GM12878 (cell line): ENCODE results near the gene NFKBIZ. TPM values are rescaled to one million over a fixed set of nuclear protein-coding genes. Genes with fewer than 3 reads are reported as not detected.

ENCODE experiments used
- ATAC-seq: fragments of 200-7000 bp; cut with Tn5 transposase; 3 replicates; pipeline ENCODE4 v1.9.1; 2020; ENCODE audit warnings: mild to moderate bottlenecking, moderate library complexity
- BruUV-seq: library from RNA; stranded (reverse); fragments of 400-500 nt; replicated peaks from 2 replicates; lab custom pipeline; 2021; lab: Mats Ljungman, UMichigan
- CTCF ChIA-PET: fragments of 300-600 bp; sonication (Branson Sonifier 250); formaldehyde crosslinking; extraction: SDS; loops from one replicate; lab custom pipeline; 2021; ENCODE audit warnings: inconsistent platforms; lab: Yijun Ruan, JAX
- POLR2A ChIA-PET: fragments of 350-600 bp; formaldehyde crosslinking; extraction: SDS; loops from one replicate; lab custom pipeline; 2021; ENCODE audit warnings: inconsistent platforms; lab: Charles Lee
- RAD21 ChIA-PET: fragments of 300-600 bp; sonication (Branson Sonifier 250); formaldehyde crosslinking; loops from one replicate; lab custom pipeline; 2023; ENCODE audit warnings: antibody characterized with exemption; ENCODE audit not compliant: unreplicated experiment; lab: Charles Lee
- SMC1A ChIA-PET: fragments of 300-600 bp; sonication (Branson Sonifier 250); formaldehyde crosslinking; loops from one replicate; lab custom pipeline; 2023; ENCODE audit not compliant: unreplicated experiment, uncharacterized antibody; lab: Charles Lee
- DNase-seq: peaks from one replicate; pipeline ENCODE4 v3.0.0-alpha.2; 2011; ENCODE audit warnings: low read depth, low spot score
- FAIRE-seq: peaks from 3 replicates; lab custom pipeline; 2011; peaks lifted over from hg19 to GRCh38; lab: Jason Lieb, UNC
- H2AFZ ChIP-seq: 2 replicates; pipeline ENCODE4 v1.6.0; 2011; ENCODE audit warnings: low read depth, low read length, control low read depth; ENCODE audit not compliant: control insufficient read depth
- H3K27ac ChIP-seq: 2 replicates; pipeline ENCODE4 v1.5.1; 2011; ENCODE audit warnings: control low read depth; ENCODE audit not compliant: control insufficient read depth, insufficient read depth
- H3K27me3 ChIP-seq, 2 experiments: replicated peaks in 1 of 2; 2 replicates each; pipeline versions ENCODE4 v1.6.0 to v1.6.1; 2011; ENCODE audit warnings: low read length in 1 of 2; ENCODE audit not compliant: control insufficient read depth in 2 of 2, insufficient read depth in 2 of 2
- H3K36me3 ChIP-seq, 2 experiments: 2 replicates each; pipeline ENCODE4 v1.5.1; 2011; ENCODE audit warnings: low read length in 1 of 2; ENCODE audit not compliant: control insufficient read depth in 2 of 2, insufficient read depth in 2 of 2
- H3K4me1 ChIP-seq: 2 replicates; pipeline ENCODE4 v1.6.1; 2011; ENCODE audit warnings: mild to moderate bottlenecking, low read length, moderate library complexity, mixed read lengths; ENCODE audit not compliant: control insufficient read depth, insufficient read depth
- H3K4me2 ChIP-seq: 2 replicates; pipeline ENCODE4 v1.6.0; 2011; ENCODE audit warnings: control low read depth; ENCODE audit not compliant: control insufficient read depth, insufficient read depth
- H3K4me3 ChIP-seq: fragments of 200-600 bp; sonication (generic); 2 replicates; pipeline ENCODE4 v1.5.1; 2016
- H3K79me2 ChIP-seq: 2 replicates; pipeline ENCODE4 v1.6.0; 2011; ENCODE audit warnings: low read length; ENCODE audit not compliant: control insufficient read depth, insufficient read depth
- H3K9ac ChIP-seq: 2 replicates; pipeline ENCODE4 v1.8.0; 2011; ENCODE audit warnings: low read length, control low read depth, mixed read lengths; ENCODE audit not compliant: control insufficient read depth, insufficient read depth
- H3K9me3 ChIP-seq: replicated peaks from 3 replicates; pipeline ENCODE4 v1.5.1; 2011; ENCODE audit warnings: mild to moderate bottlenecking, low read length; ENCODE audit not compliant: control insufficient read depth, insufficient read depth
- H4K20me1 ChIP-seq: 2 replicates; pipeline ENCODE4 v1.6.0; 2011; ENCODE audit not compliant: control insufficient read depth, insufficient read depth
- BACH1 ChIP-seq: fragments of 450-650 bp; IDR thresholded peaks from 2 replicates; pipeline ENCODE4 v1.6.1; 2017; ENCODE audit warnings: mild to moderate bottlenecking, borderline replicate concordance
- CBFB ChIP-seq: IDR thresholded peaks from 2 replicates; pipeline ENCODE4 v1.6.1; 2016; ENCODE audit warnings: antibody characterized with exemption, low read depth
- CBX3 ChIP-seq: fragments of 200-600 bp; sonication (generic); IDR thresholded peaks from 2 replicates; pipeline ENCODE4 v1.6.1; 2016; ENCODE audit warnings: low read depth, borderline replicate concordance
- EGR1 ChIP-seq, 2 experiments: IDR thresholded peaks; 1 replicate in 1 of 2; 2 replicates in 1 of 2; pipeline ENCODE4 v1.6.1; 2011 to 2012; ENCODE audit warnings: low read depth in 2 of 2, low read length in 2 of 2, borderline replicate concordance in 1 of 2, mild to moderate bottlenecking in 1 of 2, moderate library complexity in 1 of 2
- HCFC1 ChIP-seq: fragments of 150-350 bp; IDR thresholded peaks from 2 replicates; pipeline ENCODE4 v1.6.1; 2014; ENCODE audit warnings: low read length
- NBN ChIP-seq: fragments of 450-650 bp; IDR thresholded peaks from 2 replicates; pipeline ENCODE4 v1.6.1; 2016
- NFYA ChIP-seq: IDR thresholded peaks from 2 replicates; pipeline ENCODE4 v1.6.1; 2011; ENCODE audit warnings: low read depth, mild to moderate bottlenecking, low read length, improper control_type of control experiment, borderline replicate concordance
- POU2F2 ChIP-seq: IDR thresholded peaks from 3 replicates; pipeline ENCODE4 v1.6.1; 2011; ENCODE audit warnings: low read depth, mild to moderate bottlenecking, low read length, borderline replicate concordance
- SIX5 ChIP-seq: IDR thresholded peaks from 2 replicates; pipeline ENCODE4 v1.6.1; 2011; ENCODE audit warnings: mild to moderate bottlenecking, low read depth, low read length, moderate library complexity; ENCODE audit not compliant: severe bottlenecking
- ZNF217 ChIP-seq: fragments of 450-650 bp; IDR thresholded peaks from 2 replicates; pipeline ENCODE4 v1.6.1; 2017; ENCODE audit warnings: antibody characterized with exemption, mild to moderate bottlenecking
- WGBS: methylation state at CpG from one replicate; pipeline ENCODE4 v1.1.6; 2016; ENCODE audit warnings: low lambda C conversion rate; ENCODE audit not compliant: insufficient replicate concordance, insufficient coverage; ENCODE audit errors: missing lambda C conversion rate; 5-methylcytosine and 5-hydroxymethylcytosine counted together
- in situ Hi-C: fragments of 300-500 bp; cut with MboI; formaldehyde crosslinking; loops from 9 replicates; pipeline ENCODE4 v1.14.3; 2018; ENCODE audit warnings: mixed read lengths
- intact Hi-C: fragments of 100-400 bp; cut with micrococcal nuclease; formaldehyde crosslinking; loops from one replicate; pipeline ENCODE4 v1.14.2; 2022; ENCODE audit not compliant: unreplicated experiment
- polyA plus RNA-seq, 11 experiments: library from polyadenylated mRNA; depleted of rRNA in 4 of 11; unstranded in 6 of 11; stranded (reverse) in 5 of 11; fragments of >200 nt; fragmentation: Nextera tagmentation in 4 of 11; fragmentation: Illumina TruSeq in 1 of 11; extraction: Ambion mirVana in 4 of 11; extraction: Trizol in 1 of 11; gene quantifications; 1 replicate in 1 of 11; 2 replicates in 10 of 11; pipeline versions ENCODE4 v1.2.1 to v1.2.3, GENCODE V29; 2011 to 2016; ENCODE audit warnings: inconsistent platforms in 2 of 11, missing spikeins in 2 of 11, low read depth in 1 of 11
- total RNA-seq, 4 experiments: library from RNA; depleted of rRNA in 3 of 4; stranded (reverse); fragments of >200 nt in 3 of 4; fragmentation: Illumina TruSeq in 1 of 4; extraction: Trizol in 1 of 4; gene quantifications; 2 replicates each; pipeline versions ENCODE4 v1.2.1 to v1.2.3, GENCODE V29; 2013 to 2021

The NFKBIZ gene
- total and polyA plus RNA-seq, 10 of the 15 experiments (the other 5 are each of a cell fraction or from before 2014, with no cell fraction given), result 6.3 to 53.8 (median 17.3) TPM

DNA sequence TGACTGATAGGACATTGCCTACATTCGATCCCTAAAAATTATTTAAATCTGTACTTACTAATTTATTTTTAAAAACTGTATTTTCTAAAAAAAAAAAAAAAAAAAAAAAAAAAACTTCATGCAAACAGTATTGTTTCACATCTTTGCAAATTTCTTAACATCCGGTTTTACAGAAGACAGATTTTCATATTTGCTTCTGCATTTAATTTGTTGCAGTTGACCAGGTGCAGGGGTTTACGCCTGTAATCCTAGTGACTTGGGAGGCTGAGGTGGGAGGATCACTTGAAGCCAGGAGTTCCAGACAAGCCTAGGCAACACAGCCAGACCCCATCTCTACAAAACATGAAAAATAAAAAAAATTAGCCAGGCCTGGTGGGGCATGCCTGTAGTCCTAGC is 6.4 kb upstream of the NFKBIZ start:
- Histone ChIP-seq H3K4me3 (peak overlapping the region; percentile 7; the same call in 1 of the 2 replicates), H4K20me1 (0 out of 2 replicates have a peak, but pooled peaks cover 3% of the 10 kb centered on the region), H3K27me3 (no peaks in the 10 kb centered on the region), H3K79me2 (peaks cover 86% of the 10 kb centered on the region), H3K27ac (0 out of 2 replicates have a peak overlapping the region, but pooled peaks have one; percentile 22), H3K4me2 (peak overlapping the region; percentile 61), H3K9me3 (peaks cover 5% of the 10 kb centered on the region; the same call in 2 of the 3 replicates), H3K36me3 (peaks cover 0 to 4% of the 10 kb centered on the region in 2 experiments; a peak in 1 of 4 replicates), H3K9ac (no peak overlapping the region), H2AFZ (no peak overlapping the region), H3K4me1 (peaks cover 31% of the 10 kb centered on the region)
- SMC1A ChIA-PET, result interaction anchor here (0.6 to 3.5 kb wide), 6 partner anchors 9 to 242 kb away, joined by 3 to 34 read pairs (median 5); no protein-coding TSS in a partner anchor
- no TSS peak for BruUV-seq
- in situ Hi-C loops, result no loop called here
- no peak for FAIRE-seq
- ATAC-seq, result no peak
- CTCF ChIA-PET, result interaction anchor here (1.4 kb wide), 1 partner anchor 13 kb away, joined by 6 read pairs; no protein-coding TSS in a partner anchor
- TF ChIP-seq ZNF217, result no peak
- POLR2A ChIA-PET, result interaction anchor here (0.6 to 3.2 kb wide), 7 partner anchors 11 to 217 kb away, joined by 3 to 8 read pairs (median 5); no protein-coding TSS in a partner anchor
- intact Hi-C loops, result no loop called here
- DNase-seq, result no peak
- 23% methylated on average over 3 of the region's 3 CpGs for WGBS
- RAD21 ChIA-PET, result interaction anchor here (0.6 to 2.0 kb wide), 11 partner anchors 8 to 382 kb away, joined by 3 to 11 read pairs (median 4); no protein-coding TSS in a partner anchor

DNA sequence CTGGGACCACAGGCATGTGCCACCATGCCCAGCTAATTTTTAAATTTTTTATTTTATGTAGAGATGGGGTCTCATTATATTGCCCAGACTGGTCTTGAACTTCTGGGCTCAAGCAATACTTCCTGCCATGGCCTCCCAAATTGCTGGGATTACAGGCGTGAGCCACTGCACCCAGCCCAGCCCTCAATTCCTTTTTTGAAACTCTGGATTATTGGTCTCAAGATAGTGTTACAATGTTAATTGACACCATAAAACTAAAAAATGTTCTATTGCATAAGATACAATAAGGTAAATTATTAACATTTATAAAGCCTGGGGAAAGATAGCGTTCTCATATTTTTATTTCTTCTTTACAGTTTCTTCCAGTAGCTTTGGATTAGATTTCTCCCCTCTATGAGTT is 3.9 kb upstream of the NFKBIZ start:
- FAIRE-seq, result no peak
- Histone ChIP-seq H2AFZ (no peak overlapping the region), H3K9me3 (peaks cover 5% of the 10 kb centered on the region; the same call in 2 of the 3 replicates), H4K20me1 (0 out of 2 replicates have a peak, but pooled peaks cover 3% of the 10 kb centered on the region), H3K4me3 (no peak overlapping the region), H3K9ac (no peak overlapping the region), H3K36me3 (peaks cover 2% of the 10 kb centered on the region in 2 experiments; a peak in 2 of 4 replicates), H3K79me2 (peaks cover 87% of the 10 kb centered on the region), H3K4me2 (no peak overlapping the region), H3K27me3 (no peaks in the 10 kb centered on the region), H3K27ac (no peak overlapping the region), H3K4me1 (peaks cover 26% of the 10 kb centered on the region)
- BruUV-seq, result no TSS peak
- POLR2A ChIA-PET, result interaction anchor here (0.6 to 1.5 kb wide), 4 partner anchors 10 to 88 kb away, joined by 3 to 6 read pairs (median 4); no protein-coding TSS in a partner anchor
- RAD21 ChIA-PET, result interaction anchor here (1.8 to 2.0 kb wide), 2 partner anchors 11 to 12 kb away, joined by 4 to 8 read pairs; no protein-coding TSS in a partner anchor
- WGBS, result 100% methylated on average over 2 of the region's 2 CpGs
- no peak for ATAC-seq
- SMC1A ChIA-PET, result interaction anchor here (1.0 to 2.1 kb wide), 4 partner anchors 9 to 384 kb away, joined by 4 to 8 read pairs (median 4); no protein-coding TSS in a partner anchor
- DNase-seq, result no peak
- CTCF ChIA-PET, result interaction anchor here (1.5 kb wide), 1 partner anchor 380 kb away, joined by 4 read pairs; no protein-coding TSS in a partner anchor
- intact Hi-C loops (no loop called here), in situ Hi-C loops (no loop called here)
- TF ChIP-seq NFYA (no peak), CBX3 (no peak), BACH1 (no peak), EGR1 (IDR thresholded peaks at IDR 0.05; ENCODE audit: borderline replicate concordance in 1 of 2, low read depth in 2 of 2, low read length in 2 of 2) (no peak), HCFC1 (no peak), POU2F2 (no peak), NBN (no peak), CBFB (no peak), SIX5 (no peak)
